ENCODE data around the gene TIMM50.

Gene TIMM50

DNA sequence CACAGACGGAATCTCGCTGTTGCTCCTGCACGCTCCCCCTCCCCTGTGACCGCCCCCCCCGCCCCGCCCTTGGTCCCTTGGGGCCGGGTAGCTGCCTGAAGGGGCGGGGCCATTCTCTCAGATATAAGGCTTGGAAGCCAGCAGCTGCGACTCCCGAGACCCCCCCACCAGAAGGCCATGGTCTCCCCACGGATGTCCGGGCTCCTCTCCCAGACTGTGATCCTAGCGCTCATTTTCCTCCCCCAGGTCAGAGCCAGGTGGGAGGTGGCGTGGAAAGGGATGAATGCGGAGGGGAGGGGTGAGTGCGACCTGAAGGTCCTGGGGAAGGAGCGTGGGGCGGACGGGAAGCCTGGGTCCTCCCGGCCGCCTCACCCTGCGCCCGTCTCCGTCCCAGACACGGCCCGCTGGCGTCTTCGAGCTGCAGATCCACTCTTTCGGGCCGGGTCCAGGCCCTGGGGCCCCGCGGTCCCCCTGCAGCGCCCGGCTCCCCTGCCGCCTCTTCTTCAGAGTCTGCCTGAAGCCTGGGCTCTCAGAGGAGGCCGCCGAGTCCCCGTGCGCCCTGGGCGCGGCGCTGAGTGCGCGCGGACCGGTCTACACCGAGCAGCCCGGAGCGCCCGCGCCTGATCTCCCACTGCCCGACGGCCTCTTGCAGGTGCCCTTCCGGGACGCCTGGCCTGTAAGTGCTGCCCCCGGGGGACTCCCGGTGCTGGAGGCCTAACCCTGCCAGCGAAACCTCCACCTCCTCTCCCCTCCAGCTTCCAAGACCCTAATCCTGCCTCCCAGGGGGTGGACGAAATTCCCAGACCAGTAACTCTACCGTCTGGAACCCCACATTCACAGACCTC is 18.4 kb downstream of the TIMM50 start, which contains the start of gene DLL3:
Gene DLL3, plus strand, starts transcription at position 150 of the 845 bp plus-strand sequence. Its CDS starts 28 bp downstream, at position 178.
- no peak for DNase-seq (ENCODE audit: extremely low read depth in 1 of 2, low read depth in 1 of 2)

DNA sequence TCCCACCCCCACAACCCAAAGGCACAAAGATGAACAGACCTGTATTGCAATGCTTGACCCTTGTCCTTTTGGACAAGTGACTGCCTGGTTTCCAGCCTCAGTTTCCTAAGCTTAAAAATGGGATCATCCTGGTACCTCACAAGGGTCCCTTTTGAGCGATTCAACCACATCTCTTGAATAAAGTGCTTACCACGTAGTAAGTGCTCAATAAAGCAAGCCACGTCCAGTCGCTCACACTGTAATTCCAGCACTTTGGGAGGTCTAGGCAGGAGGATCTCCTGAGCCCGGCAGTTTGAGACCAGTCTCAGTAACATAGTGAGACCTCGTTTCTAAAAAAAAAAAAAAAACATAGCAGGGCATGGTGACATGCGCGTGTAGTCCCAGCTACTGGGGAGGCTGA is 19.3 kb downstream of the TIMM50 start:
- no peak for DNase-seq (ENCODE audit: extremely low read depth in 1 of 2, low read depth in 1 of 2)

DNA sequence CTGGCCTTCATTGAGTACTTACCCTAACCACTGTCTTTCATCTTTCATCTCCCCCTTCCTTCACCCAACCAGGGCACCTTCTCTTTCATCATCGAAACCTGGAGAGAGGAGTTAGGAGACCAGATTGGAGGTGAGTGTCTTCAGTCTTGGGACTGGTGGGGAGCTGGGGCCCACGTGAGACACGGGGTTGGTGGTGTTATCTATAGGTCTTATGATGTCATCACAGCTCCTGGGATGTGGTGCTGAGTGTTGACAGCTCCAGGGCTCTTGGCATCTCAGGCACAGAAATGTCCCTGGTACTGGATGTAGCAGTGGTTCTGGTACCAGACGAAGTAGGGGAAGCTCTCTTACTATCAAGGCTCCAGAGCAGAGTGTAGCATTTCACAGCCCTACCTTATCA is 19.9 kb downstream of the TIMM50 start:
- no peak for DNase-seq (ENCODE audit: extremely low read depth in 1 of 2, low read depth in 1 of 2)

DNA sequence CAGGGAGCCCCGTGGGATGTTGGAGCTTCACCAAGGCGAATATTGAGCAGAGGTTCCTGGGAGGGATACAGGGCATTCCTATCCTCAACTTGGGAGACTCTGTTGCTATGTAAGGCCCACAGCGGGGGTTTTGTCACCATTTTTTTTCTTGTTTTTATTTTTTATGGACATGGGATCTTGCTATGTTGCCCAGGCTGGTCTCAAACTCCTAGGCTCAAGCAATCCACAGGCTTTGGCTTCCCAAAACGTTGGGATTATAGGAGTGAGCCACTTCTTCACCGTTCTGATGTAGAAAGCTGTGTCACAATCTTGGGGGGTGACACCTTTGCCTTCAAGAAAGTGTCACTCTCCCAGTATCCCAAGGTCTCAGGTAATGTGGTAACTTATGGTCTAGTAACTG is 20.7 kb downstream of the TIMM50 start:
- DNase-seq (ENCODE audit: extremely low read depth in 1 of 2, low read depth in 1 of 2), result no peak

DNA sequence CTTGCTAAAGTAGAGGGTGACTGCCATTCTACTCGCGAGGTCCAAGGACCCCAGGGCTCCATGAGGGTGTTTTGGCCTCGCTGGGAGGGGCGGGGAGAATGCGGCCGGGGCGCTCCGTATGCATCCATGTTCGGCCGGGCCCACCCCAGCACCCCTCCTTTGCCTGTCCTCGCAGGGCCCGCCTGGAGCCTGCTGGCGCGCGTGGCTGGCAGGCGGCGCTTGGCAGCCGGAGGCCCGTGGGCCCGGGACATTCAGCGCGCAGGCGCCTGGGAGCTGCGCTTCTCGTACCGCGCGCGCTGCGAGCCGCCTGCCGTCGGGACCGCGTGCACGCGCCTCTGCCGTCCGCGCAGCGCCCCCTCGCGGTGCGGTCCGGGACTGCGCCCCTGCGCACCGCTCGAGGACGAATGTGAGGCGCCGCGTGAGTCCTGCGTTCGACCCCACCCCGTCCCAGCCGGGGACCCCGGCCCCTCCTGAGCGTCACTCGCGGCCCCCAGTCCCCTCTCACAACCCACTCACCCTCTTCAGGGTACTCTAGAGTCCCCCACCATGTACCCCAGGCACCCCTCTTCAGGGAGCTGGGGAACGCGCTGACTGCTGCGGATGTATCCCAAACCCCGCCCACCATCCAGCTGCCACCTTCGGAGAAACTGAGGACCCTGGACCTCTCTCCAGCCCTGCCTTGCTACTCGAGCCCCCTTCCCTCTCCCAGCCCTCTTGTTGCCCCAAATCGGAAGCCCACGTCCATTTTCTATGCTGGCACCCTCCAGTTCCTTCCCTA is 22.2 kb downstream of the TIMM50 start:
- peak; percentile 43 to 60 for DNase-seq (ENCODE audit: extremely low read depth in 1 of 2, low read depth in 1 of 2)

DNA sequence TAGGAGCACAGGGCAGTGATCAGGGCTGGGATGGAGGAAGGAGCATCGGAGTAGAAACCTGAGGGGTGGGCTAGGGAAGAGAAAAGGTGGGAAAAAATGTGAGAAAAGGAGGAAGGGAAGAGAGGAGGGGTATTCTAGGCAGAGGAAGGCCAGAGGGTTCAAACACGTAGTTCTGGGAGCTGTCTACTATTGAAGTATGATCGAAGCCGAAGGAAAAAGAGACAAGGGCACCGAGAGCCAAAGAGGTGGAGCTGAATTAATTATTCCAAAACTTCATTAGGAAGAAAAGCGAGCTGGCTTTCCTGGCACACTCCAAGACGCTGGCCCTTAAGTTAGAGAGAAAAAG is 25.9 kb downstream of the TIMM50 start:
- no peak for DNase-seq (ENCODE audit: extremely low read depth in 1 of 2, low read depth in 1 of 2)

DNA sequence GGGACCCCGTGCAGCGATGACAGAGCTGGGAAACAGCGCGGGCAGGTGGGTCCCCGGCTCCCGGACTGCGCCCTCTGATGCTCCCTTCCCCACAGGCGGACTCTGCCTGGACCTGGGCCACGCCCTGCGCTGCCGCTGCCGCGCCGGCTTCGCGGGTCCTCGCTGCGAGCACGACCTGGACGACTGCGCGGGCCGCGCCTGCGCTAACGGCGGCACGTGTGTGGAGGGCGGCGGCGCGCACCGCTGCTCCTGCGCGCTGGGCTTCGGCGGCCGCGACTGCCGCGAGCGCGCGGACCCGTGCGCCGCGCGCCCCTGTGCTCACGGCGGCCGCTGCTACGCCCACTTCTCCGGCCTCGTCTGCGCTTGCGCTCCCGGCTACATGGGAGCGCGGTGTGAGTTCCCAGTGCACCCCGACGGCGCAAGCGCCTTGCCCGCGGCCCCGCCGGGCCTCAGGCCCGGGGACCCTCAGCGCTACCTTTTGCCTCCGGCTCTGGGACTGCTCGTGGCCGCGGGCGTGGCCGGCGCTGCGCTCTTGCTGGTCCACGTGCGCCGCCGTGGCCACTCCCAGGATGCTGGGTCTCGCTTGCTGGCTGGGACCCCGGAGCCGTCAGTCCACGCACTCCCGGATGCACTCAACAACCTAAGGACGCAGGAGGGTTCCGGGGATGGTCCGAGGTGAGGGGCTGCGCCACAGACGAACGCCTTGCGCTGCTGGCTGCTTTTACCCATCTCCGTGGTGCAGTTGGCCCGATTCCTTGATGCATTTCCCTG is 26.5 kb downstream of the TIMM50 start:
- DNase-seq (ENCODE audit: extremely low read depth in 1 of 2, low read depth in 1 of 2), result peak; percentile 47 to 54

DNA sequence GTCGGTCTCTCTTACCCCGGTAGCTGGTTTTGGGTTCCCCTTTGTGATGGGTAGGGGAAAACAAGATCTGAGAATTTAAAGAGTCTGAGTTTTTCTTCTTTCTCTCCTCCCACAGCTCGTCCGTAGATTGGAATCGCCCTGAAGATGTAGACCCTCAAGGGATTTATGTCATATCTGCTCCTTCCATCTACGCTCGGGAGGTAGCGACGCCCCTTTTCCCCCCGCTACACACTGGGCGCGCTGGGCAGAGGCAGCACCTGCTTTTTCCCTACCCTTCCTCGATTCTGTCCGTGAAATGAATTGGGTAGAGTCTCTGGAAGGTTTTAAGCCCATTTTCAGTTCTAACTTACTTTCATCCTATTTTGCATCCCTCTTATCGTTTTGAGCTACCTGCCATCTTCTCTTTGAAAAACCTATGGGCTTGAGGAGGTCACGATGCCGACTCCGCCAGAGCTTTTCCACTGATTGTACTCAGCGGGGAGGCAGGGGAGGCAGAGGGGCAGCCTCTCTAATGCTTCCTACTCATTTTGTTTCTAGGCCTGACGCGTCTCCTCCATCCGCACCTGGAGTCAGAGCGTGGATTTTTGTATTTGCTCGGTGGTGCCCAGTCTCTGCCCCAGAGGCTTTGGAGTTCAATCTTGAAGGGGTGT is 27.2 kb downstream of the TIMM50 start:
- no peak for DNase-seq (ENCODE audit: extremely low read depth in 1 of 2, low read depth in 1 of 2)

DNA sequence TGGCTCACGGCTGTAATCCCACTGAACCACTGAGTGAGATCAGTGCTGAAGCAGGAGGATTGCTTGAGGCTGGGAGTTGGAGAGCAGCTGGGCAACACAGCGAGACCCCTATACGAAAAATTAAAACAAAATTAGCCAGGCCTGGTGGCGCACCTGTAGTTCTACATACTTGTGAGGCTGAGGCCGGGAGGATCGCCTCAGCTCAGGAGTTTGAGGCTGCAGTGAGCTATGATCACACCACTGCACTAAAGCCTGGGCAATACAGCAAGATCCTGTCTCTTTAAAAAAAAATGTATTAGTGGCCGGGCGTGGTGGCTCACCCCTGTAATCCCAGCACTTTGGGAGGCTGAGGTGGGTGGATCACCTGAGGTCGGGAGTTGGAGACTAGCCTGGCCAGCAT is 28.0 kb downstream of the TIMM50 start:
- DNase-seq (ENCODE audit: extremely low read depth in 1 of 2, low read depth in 1 of 2), result no peak

DNA sequence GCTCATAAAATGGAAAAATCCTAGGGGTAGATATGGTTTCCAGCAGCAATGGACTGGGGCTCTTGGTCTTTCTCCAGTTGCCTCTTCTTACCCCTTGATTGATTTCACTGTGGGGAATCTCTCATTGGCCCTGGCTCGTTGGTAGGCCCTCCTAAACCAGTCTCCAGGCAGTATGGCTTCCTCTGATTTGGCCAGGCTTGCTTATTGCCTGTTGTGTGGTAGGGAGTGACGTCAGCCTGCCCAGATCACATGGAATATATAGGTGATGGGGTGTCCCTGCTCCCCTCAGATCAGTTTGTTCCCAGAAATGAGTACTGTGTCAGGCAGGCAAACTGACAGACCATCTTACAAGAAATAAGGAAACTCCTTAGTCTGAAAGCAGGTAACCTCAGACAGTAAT is 28.6 kb downstream of the TIMM50 start:
- DNase-seq (ENCODE audit: extremely low read depth in 1 of 2, low read depth in 1 of 2), result no peak

DNA sequence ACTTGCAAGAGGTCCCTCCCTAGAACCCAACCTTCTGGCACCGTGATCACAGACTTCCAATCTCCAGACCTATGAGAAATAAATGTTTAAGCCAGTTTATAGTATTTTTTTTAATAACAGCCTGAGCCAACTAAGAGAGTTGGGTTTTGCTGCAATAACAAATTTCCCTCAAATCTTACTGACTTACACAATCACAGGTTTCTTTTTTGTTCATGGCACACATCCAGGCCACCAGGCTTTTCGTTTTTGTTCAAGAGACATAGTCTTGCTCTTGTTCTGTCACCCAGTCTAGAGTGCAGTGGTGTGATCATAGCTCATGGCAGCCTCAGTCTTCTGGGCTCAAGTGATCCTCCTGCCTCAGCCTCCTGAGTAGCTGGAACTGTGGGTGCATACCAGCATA is 32.4 kb downstream of the TIMM50 start:
- DNase-seq (ENCODE audit: extremely low read depth in 1 of 2, low read depth in 1 of 2), result no peak

DNA sequence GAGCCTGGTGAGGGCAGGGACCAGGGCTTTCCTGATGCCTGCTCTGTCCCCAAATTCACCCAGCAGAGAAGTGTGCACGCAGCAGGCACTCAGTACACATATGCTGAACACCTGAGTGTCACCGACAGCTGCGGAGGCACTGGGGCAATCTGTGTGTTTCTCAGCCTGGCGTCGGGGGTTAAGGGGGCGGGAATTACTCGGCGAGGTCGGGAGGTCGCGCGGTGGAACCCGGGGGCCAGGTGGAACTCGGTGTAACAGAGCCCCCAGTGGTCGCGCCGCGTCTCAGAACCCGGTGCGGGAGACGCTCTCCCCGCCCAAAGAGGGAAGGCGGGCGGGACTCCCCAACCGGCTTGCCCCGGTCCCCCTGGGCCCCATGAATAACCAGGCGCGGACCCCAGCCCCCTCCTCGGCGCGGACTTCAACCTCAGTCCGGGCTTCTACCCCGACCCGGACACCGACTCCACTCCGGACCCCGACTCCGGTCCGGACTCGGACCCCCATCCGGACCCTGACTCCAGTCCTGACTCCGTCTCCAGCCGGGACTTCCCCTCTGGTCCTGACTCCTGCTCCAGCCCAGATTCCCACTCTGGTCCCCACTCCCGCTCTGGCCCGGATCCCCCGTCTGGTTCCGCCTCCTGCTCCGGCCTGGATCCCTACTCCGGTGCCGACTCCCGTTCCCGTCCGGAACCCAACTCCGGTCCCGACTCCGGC is 34.4 kb downstream of the TIMM50 start, which contains the start of gene SELENOV:
Gene SELENOV, plus strand, starts transcription at position 300 of the 711 bp plus-strand sequence. Its CDS starts 74 bp downstream, at position 374.
- DNase-seq (ENCODE audit: extremely low read depth in 1 of 2, low read depth in 1 of 2), result peak in 1 of 2 donors; percentile 7

DNA sequence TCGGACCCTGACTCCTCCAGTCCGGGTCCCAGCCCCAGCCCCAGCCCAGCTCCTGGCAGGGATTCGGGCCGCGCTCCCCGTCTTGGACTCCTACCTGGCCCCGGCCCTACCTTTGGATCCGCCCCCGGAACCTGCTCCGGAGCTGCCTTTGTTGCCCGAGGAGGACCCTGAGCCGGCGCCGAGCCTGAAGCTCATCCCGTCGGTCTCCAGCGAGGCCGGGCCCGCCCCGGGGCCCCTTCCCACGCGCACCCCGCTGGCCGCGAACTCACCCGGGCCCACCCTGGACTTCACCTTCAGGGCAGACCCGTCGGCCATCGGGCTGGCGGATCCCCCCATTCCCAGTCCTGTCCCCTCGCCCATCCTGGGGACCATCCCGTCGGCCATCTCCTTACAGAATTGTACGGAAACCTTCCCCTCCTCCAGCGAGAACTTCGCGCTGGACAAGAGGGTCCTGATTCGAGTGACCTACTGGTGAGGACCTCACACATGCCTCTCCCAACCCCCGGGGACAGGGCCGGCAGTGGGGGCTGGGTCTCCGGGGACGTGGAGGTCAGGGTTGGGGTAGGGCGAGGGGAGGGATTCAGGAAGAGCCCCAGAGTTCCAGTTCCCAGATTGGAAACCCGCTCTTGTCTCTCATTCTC is 35.0 kb downstream of the TIMM50 start:
- DNase-seq (ENCODE audit: extremely low read depth in 1 of 2, low read depth in 1 of 2), result no peak

DNA sequence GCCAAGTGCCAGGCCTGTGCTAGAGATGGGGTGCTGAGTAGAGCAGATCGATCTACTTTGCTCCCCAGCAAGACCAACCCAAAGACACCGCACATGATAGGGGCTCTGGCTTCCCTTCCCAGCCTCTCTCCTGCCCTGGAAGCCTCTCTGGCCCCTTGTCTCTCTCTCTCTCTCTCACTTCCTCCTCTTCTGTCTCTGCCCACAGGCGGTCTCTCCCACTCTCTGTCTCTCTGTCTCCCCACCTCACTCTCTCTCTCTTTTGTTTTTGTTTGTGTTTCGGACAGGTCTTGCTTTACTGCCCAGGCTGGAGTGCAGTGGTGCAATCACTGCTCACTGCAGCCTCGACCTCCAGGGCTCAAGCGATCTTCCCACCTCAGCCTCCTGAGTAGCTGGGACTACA is 35.6 kb downstream of the TIMM50 start:
- no peak for DNase-seq (ENCODE audit: extremely low read depth in 1 of 2, low read depth in 1 of 2)

DNA sequence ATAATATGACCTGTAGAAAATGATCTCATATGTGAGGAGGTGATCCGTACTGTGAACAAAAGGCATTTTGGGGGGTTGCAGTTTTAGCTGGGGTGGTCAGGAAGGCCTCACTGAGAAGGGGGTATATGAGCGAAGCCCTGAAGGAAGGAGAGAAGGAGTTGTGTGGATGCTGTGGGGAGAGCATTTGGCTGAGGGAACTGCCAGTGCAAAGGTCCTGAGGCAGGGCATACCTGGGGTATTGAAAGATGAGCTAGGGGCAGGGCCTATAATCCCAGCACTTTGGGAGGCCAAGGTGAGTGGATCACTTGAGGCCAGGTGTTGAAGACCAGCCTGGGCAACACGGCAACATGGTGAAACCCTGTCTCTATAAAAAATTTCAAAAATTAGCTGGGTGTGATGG is 36.8 kb downstream of the TIMM50 start:
- no peak for DNase-seq (ENCODE audit: extremely low read depth in 1 of 2, low read depth in 1 of 2)

DNA sequence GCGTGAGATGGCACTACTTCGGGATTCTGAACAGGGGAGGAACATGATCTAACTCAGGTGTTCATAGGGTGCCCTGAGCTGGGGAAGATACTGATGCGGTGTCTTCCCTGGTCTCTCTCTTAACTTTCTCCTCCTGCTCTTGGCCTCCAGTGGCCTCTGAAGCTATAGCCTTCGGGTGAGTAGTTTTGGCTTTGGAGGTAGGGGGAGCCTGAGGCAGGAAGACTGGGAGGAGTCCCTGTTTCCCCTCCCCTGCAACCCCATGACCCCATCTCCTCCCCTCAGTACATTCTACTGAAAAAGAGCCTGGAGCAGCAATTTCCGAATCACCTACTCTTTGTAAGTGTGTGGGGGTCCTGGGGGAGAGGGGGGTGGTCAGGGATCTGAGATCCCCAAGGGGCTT is 37.8 kb downstream of the TIMM50 start:
- DNase-seq (ENCODE audit: extremely low read depth in 1 of 2, low read depth in 1 of 2), result no peak

DNA sequence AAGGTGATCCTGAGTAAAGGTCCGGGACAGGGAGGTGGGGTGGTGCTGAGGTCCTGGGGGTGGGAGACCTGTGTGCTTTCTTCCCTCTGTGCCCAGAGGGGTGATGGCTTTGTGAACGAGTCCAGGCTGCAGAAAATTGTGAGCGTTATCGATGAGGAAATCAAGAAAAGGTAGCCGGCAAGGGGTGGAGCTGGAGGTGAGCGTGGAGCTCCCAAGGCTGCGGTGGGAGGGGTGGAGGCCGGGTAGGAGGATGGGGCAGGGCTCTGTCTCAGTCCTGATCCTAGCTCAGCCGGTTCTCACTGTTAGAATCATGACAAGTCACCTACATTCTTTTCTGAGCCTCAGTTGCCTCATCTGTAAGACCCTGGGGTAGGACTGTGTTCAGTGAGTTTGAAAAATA is 38.3 kb downstream of the TIMM50 start:
- no peak for DNase-seq (ENCODE audit: extremely low read depth in 1 of 2, low read depth in 1 of 2)

DNA sequence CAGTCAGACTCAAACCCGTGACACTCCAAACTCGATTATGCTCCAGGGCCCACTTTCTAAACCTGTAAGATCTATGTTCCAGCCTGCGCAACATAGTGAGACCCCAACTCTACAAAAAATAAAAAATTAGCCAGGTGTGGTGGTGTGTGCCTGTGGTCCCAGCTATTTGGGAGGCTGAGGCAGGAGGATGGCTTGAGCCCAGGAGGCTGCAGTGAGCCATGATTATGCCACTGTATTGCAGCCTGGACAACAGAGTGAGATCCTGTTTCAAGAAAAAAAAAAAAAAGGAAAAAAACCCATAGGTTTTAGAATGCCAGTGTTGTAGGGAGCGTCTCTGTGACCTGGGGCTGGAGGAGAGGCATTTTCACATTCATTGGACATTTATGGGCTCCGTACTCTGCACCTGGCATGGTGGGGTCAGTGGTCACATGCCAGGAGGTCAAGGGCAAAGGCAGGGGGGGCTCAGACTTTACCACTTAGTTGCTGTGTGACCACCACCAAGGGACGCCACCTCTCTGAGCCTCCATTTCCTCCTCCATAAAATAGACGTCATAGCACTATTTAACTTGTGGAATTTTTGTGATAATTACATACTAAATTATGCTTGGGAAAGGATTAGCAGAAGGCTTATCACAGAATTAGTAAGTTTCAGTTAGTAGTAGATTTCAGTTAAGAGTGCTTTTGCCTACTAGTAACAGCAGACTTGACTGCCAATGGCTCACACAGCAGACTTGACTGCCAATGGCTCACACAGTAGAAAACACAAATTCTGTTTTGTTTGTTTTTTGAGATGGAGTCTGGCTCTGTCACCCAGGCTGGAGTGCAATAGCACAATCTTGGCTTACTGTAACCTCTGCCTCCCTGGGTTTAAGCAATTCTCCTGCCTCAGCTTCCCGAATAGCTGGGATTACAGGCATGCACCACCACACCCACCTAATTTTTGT is 40.2 kb downstream of the TIMM50 start:
- no peak for DNase-seq (ENCODE audit: extremely low read depth in 1 of 2, low read depth in 1 of 2)

DNA sequence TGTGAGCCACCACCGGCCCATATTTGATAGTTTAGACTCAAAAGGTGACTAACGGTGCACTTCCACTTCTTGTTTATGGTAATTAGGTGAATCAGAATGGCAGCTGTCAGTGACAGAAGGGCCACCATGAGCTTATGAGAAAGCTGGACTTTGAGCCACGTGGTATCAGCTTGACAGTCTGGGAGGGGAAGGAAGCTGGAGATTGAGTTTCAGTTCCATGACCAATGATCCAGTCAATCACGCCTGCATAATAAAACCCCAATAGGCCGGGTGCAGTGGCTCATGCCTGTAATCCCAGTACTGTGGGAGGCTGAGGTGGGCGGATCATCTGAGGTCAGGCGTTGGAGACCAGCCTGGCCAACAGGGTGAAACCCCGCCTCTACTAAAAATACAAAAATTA is 43.9 kb downstream of the TIMM50 start:
- no peak for DNase-seq (ENCODE audit: extremely low read depth in 1 of 2, low read depth in 1 of 2)
